GM12864 (cell line): ENCODE measurements around the gene PLAC9.

Experiments used
- DNase-seq: peaks from one replicate; pipeline ENCODE4 v3.0.0-alpha.2; 2011; ENCODE audit warnings: low read depth
- H3K4me3 ChIP-seq: 2 replicates; pipeline ENCODE4 v1.5.1; 2011; ENCODE audit warnings: mild to moderate bottlenecking, low read depth, low read length, control low read depth
- TF ChIP-seq, protein P1 (sequence below): IDR thresholded peaks from 2 replicates; pipeline ENCODE4 v1.5.1; 2011; ENCODE audit warnings: low read depth, mild to moderate bottlenecking, moderate library complexity, low read length, control low read depth, inconsistent platforms; ENCODE audit errors: missing control alignments

PLAC9 gene

GRCh38 chr10:80192553-80192952, 60.0 kb downstream of the PLAC9 start:
- TF ChIP-seq, protein P1, sequence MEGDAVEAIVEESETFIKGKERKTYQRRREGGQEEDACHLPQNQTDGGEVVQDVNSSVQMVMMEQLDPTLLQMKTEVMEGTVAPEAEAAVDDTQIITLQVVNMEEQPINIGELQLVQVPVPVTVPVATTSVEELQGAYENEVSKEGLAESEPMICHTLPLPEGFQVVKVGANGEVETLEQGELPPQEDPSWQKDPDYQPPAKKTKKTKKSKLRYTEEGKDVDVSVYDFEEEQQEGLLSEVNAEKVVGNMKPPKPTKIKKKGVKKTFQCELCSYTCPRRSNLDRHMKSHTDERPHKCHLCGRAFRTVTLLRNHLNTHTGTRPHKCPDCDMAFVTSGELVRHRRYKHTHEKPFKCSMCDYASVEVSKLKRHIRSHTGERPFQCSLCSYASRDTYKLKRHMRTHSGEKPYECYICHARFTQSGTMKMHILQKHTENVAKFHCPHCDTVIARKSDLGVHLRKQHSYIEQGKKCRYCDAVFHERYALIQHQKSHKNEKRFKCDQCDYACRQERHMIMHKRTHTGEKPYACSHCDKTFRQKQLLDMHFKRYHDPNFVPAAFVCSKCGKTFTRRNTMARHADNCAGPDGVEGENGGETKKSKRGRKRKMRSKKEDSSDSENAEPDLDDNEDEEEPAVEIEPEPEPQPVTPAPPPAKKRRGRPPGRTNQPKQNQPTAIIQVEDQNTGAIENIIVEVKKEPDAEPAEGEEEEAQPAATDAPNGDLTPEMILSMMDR = no peak
- H3K4me3 ChIP-seq = no peak overlapping the region
- DNase-seq = no peak

DNA sequence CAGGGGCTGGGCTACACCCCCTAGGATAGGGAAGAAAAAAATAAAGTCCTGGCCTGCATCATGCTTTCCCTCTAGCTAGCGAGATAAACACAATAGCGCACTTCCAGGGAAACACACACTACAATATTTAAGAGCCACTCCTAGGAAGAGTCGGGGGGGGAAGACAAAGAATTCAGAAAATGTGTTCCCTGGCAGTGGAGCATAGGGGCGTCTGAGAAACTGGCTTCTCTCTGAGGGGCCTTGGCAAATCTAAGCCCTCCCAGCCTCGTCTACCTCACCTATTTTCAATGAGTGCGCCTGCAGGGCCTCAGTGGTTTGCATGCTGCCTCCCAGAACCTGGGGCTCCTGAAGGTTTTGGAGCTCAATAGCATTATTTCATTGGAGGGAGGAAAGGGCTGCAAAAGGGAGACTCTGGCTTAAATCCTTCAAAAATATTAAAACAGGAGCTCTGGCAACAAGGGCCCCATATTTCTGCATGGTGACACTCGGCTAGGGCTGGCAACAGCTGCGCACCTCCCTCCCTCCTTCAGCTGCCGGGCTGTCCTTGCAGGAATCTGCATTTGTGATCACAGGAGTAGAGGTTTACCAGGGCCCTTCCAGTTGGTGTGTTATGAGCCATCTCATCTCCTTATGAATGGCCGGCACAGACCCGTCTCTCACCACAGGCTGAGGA, 62.0 kb downstream of the PLAC9 start:
- H3K4me3 ChIP-seq = no peak overlapping the region
- DNase-seq = no peak
- TF ChIP-seq, protein P1 = no peak
